MCF 10A (cell line): ENCODE results near the gene DNAJB2. TPM values are rescaled to one million over a fixed set of nuclear protein-coding genes. Genes with fewer than 3 reads are reported as not detected.
A peak's percentile ranks its signal among the peaks of the same experiment; 100 is the strongest.

ENCODE experiments used
- BruUV-seq: library from RNA; stranded (reverse); fragments of 400-500 nt; replicated peaks from 2 replicates; lab custom pipeline; 2021; lab: Mats Ljungman, UMichigan
- CTCF ChIA-PET: fragments of 300-600 bp; sonication (Branson Sonifier 250); formaldehyde crosslinking; extraction: SDS; loops from one replicate; lab custom pipeline; 2021; ENCODE audit warnings: antibody characterized with exemption, inconsistent platforms; lab: Yijun Ruan, JAX
- POLR2A ChIA-PET: fragments of 300-600, 350-650 bp; sonication (Branson Sonifier 250); formaldehyde crosslinking; extraction: SDS; loops from one replicate; lab custom pipeline; 2020; ENCODE audit warnings: antibody characterized with exemption, inconsistent platforms; lab: Yijun Ruan, JAX
- DNase-seq: peaks from one replicate; pipeline ENCODE4 v3.0.0-alpha.2; 2018; ENCODE audit not compliant: unreplicated experiment
- H3K27ac Mint-ChIP-seq: one replicate; pipeline ENCODE4 v1.8.0; 2022; ENCODE audit warnings: mild to moderate bottlenecking, low read depth, mixed read lengths; ENCODE audit not compliant: unreplicated experiment
- H3K27me3 Mint-ChIP-seq: one replicate; pipeline ENCODE4 v1.8.0; 2022; ENCODE audit warnings: mixed read lengths; ENCODE audit not compliant: insufficient read depth, unreplicated experiment
- H3K36me3 Mint-ChIP-seq: one replicate; pipeline ENCODE4 v1.8.0; 2022; ENCODE audit warnings: mild to moderate bottlenecking, moderate library complexity, mixed read lengths; ENCODE audit not compliant: insufficient read depth, unreplicated experiment
- H3K4me1 Mint-ChIP-seq: one replicate; pipeline ENCODE4 v1.8.0; 2022; ENCODE audit warnings: mixed read lengths; ENCODE audit not compliant: insufficient read depth, unreplicated experiment
- H3K4me3 Mint-ChIP-seq: one replicate; pipeline ENCODE4 v1.8.0; 2022; ENCODE audit warnings: mild to moderate bottlenecking, moderate library complexity, mixed read lengths; ENCODE audit not compliant: unreplicated experiment
- H3K9me3 Mint-ChIP-seq: one replicate; pipeline ENCODE4 v1.8.0; 2022; ENCODE audit warnings: mixed read lengths; ENCODE audit not compliant: unreplicated experiment
- intact Hi-C: fragments of 100-400 bp; cut with micrococcal nuclease; formaldehyde crosslinking; loops from 2 replicates; pipeline ENCODE4 v1.14.1; 2022
- total RNA-seq: library from RNA; stranded (reverse); gene quantifications from 2 replicates; pipeline ENCODE4 v1.2.3, GENCODE V29; 2022
- TF ChIP-seq, protein P1 (sequence below): fragments of 200-600 bp; IDR thresholded peaks from one replicate; pipeline ENCODE4 v1.8.0; 2022; ENCODE audit warnings: antibody characterized with exemption, mild to moderate bottlenecking; ENCODE audit not compliant: unreplicated experiment

Gene DNAJB2
- total RNA-seq, 1 experiment from 2014 or later = 59.8 TPM

DNA sequence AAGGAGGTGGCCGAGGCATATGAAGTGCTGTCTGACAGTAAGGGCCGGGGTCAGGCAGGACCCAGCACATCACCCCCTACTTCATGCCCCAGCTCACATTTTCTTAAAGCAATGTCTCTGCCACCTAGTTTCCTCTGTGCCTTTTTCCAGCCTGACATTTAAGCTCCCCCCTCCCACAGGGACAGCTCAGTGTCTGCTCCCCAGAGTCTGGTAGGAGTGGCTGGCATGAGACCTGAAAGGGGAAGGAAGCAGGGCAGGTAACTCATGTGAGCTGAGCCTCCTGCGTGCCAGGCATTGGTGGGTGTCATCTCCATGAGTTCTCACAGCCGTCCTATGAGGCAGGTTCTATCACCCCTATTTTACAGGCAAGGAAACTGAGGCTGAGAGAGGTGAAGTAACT lies 1.5 kb downstream of the DNAJB2 start:
- Mint-ChIP-seq H3K4me1 (peaks cover 37% of the 10 kb centered on the region), H3K27ac (no peak overlapping the region), H3K27me3 (no peaks in the 10 kb centered on the region), H3K36me3 (peaks cover 33% of the 10 kb centered on the region), H3K9me3 (no peaks in the 10 kb centered on the region), H3K4me3 (peak overlapping the region; percentile 86)
- no peak for DNase-seq
- CTCF ChIA-PET = interaction anchor here (0.6 to 18.2 kb wide), 2 partner anchors 16 to 62 kb away, joined by 3 to 445 read pairs; partner anchors contain the start of gene ABCB6
- POLR2A ChIA-PET = interaction anchor here (1.2 to 10.0 kb wide), 5 partner anchors 10 to 62 kb away, joined by 4 to 263 read pairs (median 34); partner anchors contain the start of genes ABCB6, ANKZF1, ATG9A and GLB1L
- intact Hi-C loops = no loop called here
- TF ChIP-seq, protein P1, sequence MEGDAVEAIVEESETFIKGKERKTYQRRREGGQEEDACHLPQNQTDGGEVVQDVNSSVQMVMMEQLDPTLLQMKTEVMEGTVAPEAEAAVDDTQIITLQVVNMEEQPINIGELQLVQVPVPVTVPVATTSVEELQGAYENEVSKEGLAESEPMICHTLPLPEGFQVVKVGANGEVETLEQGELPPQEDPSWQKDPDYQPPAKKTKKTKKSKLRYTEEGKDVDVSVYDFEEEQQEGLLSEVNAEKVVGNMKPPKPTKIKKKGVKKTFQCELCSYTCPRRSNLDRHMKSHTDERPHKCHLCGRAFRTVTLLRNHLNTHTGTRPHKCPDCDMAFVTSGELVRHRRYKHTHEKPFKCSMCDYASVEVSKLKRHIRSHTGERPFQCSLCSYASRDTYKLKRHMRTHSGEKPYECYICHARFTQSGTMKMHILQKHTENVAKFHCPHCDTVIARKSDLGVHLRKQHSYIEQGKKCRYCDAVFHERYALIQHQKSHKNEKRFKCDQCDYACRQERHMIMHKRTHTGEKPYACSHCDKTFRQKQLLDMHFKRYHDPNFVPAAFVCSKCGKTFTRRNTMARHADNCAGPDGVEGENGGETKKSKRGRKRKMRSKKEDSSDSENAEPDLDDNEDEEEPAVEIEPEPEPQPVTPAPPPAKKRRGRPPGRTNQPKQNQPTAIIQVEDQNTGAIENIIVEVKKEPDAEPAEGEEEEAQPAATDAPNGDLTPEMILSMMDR = no peak
- BruUV-seq = TSS peak; percentile 40

DNA sequence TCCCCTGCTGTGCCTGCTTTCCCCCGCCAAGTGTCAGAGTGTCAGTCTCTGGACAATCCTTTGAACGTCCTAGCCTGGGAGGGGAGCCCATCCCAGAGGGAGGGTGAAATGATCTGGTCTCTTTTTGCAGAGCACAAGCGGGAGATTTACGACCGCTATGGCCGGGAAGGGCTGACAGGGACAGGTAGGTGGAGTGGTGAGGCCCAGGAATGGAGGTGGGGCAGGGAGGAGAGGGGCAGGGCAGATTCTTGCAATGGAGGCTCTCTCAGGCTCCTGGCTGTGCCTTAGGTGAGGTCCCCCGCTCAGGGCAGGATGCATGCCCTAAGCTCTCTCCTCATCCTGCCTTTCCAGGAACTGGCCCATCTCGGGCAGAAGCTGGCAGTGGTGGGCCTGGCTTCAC lies 2.4 kb downstream of the DNAJB2 start:
- TF ChIP-seq, protein P1 = no peak
- H3K27me3 Mint-ChIP-seq = no peaks in the 10 kb centered on the region
- peaks cover 42% of the 10 kb centered on the region for H3K36me3 Mint-ChIP-seq
- POLR2A ChIA-PET = interaction anchor here (0.7 to 10.0 kb wide), 4 partner anchors 10 to 261 kb away, joined by 4 to 263 read pairs (median 87); partner anchors contain the start of genes CNPPD1, TUBA4A and TUBA4B
- no peak overlapping the region for H3K27ac Mint-ChIP-seq
- DNase-seq = no peak
- BruUV-seq = no TSS peak
- no peaks in the 10 kb centered on the region for H3K9me3 Mint-ChIP-seq
- CTCF ChIA-PET = interaction anchor here (0.8 to 18.2 kb wide), 2 partner anchors 15 to 30 kb away, joined by 3 to 445 read pairs; no protein-coding TSS in a partner anchor
- intact Hi-C loops = no loop called here
- no peak overlapping the region for H3K4me3 Mint-ChIP-seq
- H3K4me1 Mint-ChIP-seq = peaks cover 46% of the 10 kb centered on the region

DNA sequence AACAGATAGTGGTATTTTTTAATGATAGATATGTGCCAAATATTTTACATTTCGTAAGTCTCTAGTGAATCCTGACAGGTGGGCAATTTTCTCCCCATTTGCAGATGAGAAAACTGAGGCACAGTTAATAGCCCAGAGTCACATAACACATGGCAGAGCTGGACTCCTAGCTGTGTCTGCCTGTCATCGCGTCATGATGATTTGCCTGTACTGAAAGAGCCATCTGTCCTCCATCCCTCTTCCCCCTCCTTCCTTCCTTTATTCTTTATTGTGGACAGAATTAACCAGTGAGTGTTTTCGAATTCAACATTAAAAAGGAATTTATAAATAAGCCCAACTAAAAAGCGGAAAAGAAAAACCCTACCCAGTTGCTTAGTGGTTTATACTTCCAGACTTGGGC lies 3.2 kb downstream of the DNAJB2 start:
- Mint-ChIP-seq H3K36me3 (peaks cover 45% of the 10 kb centered on the region), H3K27ac (no peak overlapping the region), H3K27me3 (no peaks in the 10 kb centered on the region), H3K9me3 (no peaks in the 10 kb centered on the region), H3K4me3 (no peak overlapping the region), H3K4me1 (peaks cover 45% of the 10 kb centered on the region)
- ChIA-PET CTCF (interaction anchor here (0.5 to 18.2 kb wide), 2 partner anchors 14 to 239 kb away, joined by 3 to 445 read pairs; no protein-coding TSS in a partner anchor), POLR2A (interaction anchor here (0.7 to 10.0 kb wide), 5 partner anchors 29 to 261 kb away, joined by 4 to 263 read pairs (median 6); partner anchors contain the start of genes ANKZF1, ATG9A, CNPPD1 and GLB1L)
- no TSS peak for BruUV-seq
- intact Hi-C loops = no loop called here
- TF ChIP-seq, protein P1 = no peak
- DNase-seq = no peak

DNA sequence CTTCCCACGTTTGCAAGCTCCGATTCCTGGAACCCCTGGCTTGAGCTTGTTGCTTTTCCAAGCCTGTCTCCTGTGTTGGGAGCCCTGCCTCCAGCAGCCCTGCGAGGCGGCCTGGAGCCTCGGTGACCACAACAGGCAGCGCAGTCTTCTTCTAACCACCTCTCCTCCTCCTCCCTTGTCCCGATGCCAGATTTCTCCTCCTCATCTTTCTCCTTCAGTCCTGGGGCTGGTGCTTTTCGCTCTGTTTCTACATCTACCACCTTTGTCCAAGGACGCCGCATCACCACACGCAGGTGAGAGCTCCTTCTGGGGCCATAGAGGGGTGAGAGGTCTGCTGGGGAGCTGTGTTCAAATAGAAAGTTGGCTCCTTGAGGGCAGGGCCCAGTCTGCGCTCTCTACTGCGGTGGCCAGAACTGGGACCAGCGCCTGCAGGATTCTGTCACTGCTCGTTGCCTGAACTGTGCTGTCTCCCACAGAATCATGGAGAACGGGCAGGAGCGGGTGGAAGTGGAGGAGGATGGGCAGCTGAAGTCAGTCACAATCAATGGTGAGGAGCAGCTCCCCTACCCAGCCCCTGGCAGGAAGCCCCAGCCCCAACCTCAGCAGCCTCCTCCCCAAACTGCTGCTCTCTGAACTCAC lies 3.9 kb downstream of the DNAJB2 start:
- Mint-ChIP-seq H3K4me1 (peaks cover 43% of the 10 kb centered on the region), H3K9me3 (no peaks in the 10 kb centered on the region), H3K4me3 (no peak overlapping the region), H3K27ac (no peak overlapping the region), H3K36me3 (peaks cover 45% of the 10 kb centered on the region), H3K27me3 (no peaks in the 10 kb centered on the region)
- intact Hi-C loops = no loop called here
- DNase-seq = no peak
- CTCF ChIA-PET = interaction anchor here (0.5 to 18.2 kb wide), 3 partner anchors 14 to 238 kb away, joined by 3 to 445 read pairs (median 4); no protein-coding TSS in a partner anchor
- TF ChIP-seq, protein P1 = no peak
- BruUV-seq = no TSS peak
- POLR2A ChIA-PET = interaction anchor here (1.2 to 1.9 kb wide), 3 partner anchors 38 to 106 kb away, joined by 4 to 8 read pairs (median 6); partner anchors contain the start of genes ANKZF1, ATG9A, CNPPD1 and GLB1L
